ENCODE data around the gene ATP4B. TPM values are rescaled to one million over a fixed set of nuclear protein-coding genes. Genes with fewer than 3 reads are reported as not detected.

ATP4B gene
- polyA plus RNA-seq, 1 experiment = not detected

GRCh38 chr13:113601166-113602070, 56.6 kb downstream of the ATP4B start:
- POLR2A ChIA-PET = no interaction called here

GRCh38 chr13:113599391-113599790, 58.6 kb downstream of the ATP4B start:
- no peak for DNase-seq (ENCODE audit: low read depth)
- TF ChIP-seq CTCF (IDR thresholded peaks at IDR 0.05; ENCODE audit: insufficient read depth, low read depth, low read length) = no peak
- Histone ChIP-seq H3K27me3 (ENCODE audit: control insufficient read depth, insufficient read depth, low read length) (no peaks in the 10 kb centered on the region), H3K4me3 (ENCODE audit: low read depth, low read length) (no peak overlapping the region), H3K36me3 (ENCODE audit: control insufficient read depth, insufficient read depth, low read length) (peaks cover 16% of the 10 kb centered on the region)
- ChIA-PET CTCF (no interaction called here), POLR2A (no interaction called here)

More at GRCh38 chr13:113601166-113602070, 56.6 kb downstream of the ATP4B start:
- Histone ChIP-seq H3K36me3 (ENCODE audit: control insufficient read depth, insufficient read depth, low read length) (peaks cover 13% of the 10 kb centered on the region), H3K27me3 (ENCODE audit: control insufficient read depth, insufficient read depth, low read length) (no peaks in the 10 kb centered on the region), H3K4me3 (ENCODE audit: low read depth, low read length) (no peak overlapping the region)
- CTCF ChIA-PET = no interaction called here
- DNase-seq (ENCODE audit: low read depth) = no peak
- no peak for TF ChIP-seq CTCF (IDR thresholded peaks at IDR 0.05; ENCODE audit: insufficient read depth, low read depth, low read length)

Other genes with a start within 250 kb of the ATP4B start
- gene ADPRHL1, start 204.7 kb downstream of the ATP4B start, polyA plus RNA-seq (2011; rRNA removed) = 0.78 and 1.1 TPM in 2 replicates
- gene DCUN1D2, start 167.5 kb downstream of the ATP4B start, polyA plus RNA-seq (2011; rRNA removed) = 11.0 and 12.7 TPM in 2 replicates
- gene TFDP1, start 73.4 kb downstream of the ATP4B start, polyA plus RNA-seq (2011; rRNA removed) = 67.3 and 99.8 TPM in 2 replicates
- gene GRK1, start 9.0 kb upstream of the ATP4B start, polyA plus RNA-seq (2011; rRNA removed) = 0.02 TPM in 1 of 2 replicates, not detected in the other
- gene TMEM255B, start 101.0 kb upstream of the ATP4B start, polyA plus RNA-seq (2011; rRNA removed) = 1.9 and 2.0 TPM in 2 replicates
- gene GAS6, start 205.9 kb upstream of the ATP4B start, polyA plus RNA-seq (2011; rRNA removed) = 247 and 374 TPM in 2 replicates